Effector memory CD8-positive, alpha-beta T cell (primary cell): ENCODE results near the gene CCDC172.
"Not testable (repeated sequence)": the region's sequence is repeated elsewhere in the genome, so short reads cannot be mapped to it uniquely, and the experiment has no call there.

Source experiments
- ATAC-seq: fragments of 150-1000 bp; cut with Tn5 transposase; replicated peaks from 2 replicates; pipeline ENCODE4 v1.10.0; 2021; ENCODE audit warnings: mild to moderate bottlenecking, moderate library complexity
- DNase-seq, 3 experiments: peaks; one replicate each; pipeline ENCODE4 v3.0.0; 2021
- H3K27ac Mint-ChIP-seq, 2 donors: one replicate each; pipeline ENCODE4 v1.8.0; 2022; ENCODE audit warnings: mild to moderate bottlenecking in 2 of 2, mixed read lengths in 2 of 2, moderate library complexity in 2 of 2
- H3K27me3 Mint-ChIP-seq, 2 donors: one replicate each; pipeline ENCODE4 v1.8.0; 2022; ENCODE audit warnings: mixed read lengths in 2 of 2
- H3K36me3 Mint-ChIP-seq: one replicate; pipeline ENCODE4 v1.8.0; 2022; ENCODE audit warnings: mild to moderate bottlenecking, moderate library complexity, mixed read lengths; ENCODE audit not compliant: insufficient read depth
- H3K4me1 Mint-ChIP-seq, 2 donors: one replicate each; pipeline ENCODE4 v1.8.0; 2022; ENCODE audit warnings: low read depth in 2 of 2, mixed read lengths in 2 of 2
- H3K4me3 Mint-ChIP-seq, 2 donors: one replicate each; pipeline ENCODE4 v1.8.0; 2022; ENCODE audit warnings: mild to moderate bottlenecking in 2 of 2, mixed read lengths in 2 of 2, moderate library complexity in 2 of 2
- H3K9me3 Mint-ChIP-seq, 2 donors: one replicate each; pipeline ENCODE4 v1.8.0; 2022; ENCODE audit warnings: mixed read lengths in 2 of 2

Gene CCDC172

DNA sequence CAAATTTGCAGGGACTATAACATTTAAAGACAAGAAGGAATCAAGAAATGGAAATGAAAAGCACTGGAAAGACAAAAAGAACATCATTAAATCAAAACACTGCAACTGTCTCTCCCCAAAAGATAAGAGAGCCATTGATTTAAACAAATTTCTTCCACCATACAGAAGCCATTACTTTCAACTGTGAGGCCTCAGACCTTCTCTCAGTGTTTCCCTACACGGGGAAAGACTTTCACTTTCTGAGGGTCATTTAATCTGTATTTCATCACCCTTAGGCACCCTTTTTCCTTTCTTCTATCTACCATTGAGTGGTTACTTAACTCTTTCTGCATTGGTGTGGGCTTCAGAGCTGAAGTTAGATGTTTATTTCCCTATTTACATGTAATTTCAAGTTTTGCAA lies 47.5 kb downstream of the CCDC172 start:
- Mint-ChIP-seq H3K27ac (no peak overlapping the region), H3K4me1 (peaks cover 0 to 1% of the 10 kb centered on the region in 2 donors), H3K36me3 (no peaks in the 10 kb centered on the region), H3K27me3 (no peaks in the 10 kb centered on the region), H3K4me3 (no peak overlapping the region), H3K9me3 (no peaks in the 10 kb centered on the region)
- no peak for ATAC-seq
- DNase-seq, result no peak

DNA sequence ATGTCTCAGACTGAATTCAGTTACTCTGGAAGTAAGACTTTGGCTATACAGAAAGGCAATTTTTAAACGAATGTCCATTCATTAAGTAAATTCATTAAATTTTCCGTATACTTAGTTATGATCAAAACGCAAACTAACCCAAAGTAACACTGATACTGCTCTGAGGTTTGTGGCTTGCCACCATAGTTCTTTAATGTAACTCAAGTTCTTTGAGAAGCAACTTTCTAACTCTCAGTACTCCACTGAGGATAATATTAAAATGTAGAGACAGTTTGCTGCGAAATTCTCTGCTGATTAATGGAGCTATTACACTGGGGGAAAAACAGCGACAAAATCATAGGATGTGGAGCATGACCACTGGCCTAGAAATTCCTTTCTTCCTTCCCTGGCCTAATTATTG lies 58.0 kb downstream of the CCDC172 start:
- no peak overlapping the region for H3K27ac Mint-ChIP-seq
- DNase-seq, result no peak
- no peak overlapping the region for H3K4me3 Mint-ChIP-seq
- H3K9me3 Mint-ChIP-seq, result no peaks in the 10 kb centered on the region
- peaks cover 0 to 2% of the 10 kb centered on the region in 2 donors for H3K4me1 Mint-ChIP-seq
- ATAC-seq, result no peak
- no peaks in the 10 kb centered on the region for H3K36me3 Mint-ChIP-seq
- H3K27me3 Mint-ChIP-seq, result no peaks in the 10 kb centered on the region

GRCh38 chr10:116385311-116385710 lies 61.1 kb downstream of the CCDC172 start:
- no peak overlapping the region for H3K27ac Mint-ChIP-seq
- no peaks in the 10 kb centered on the region for H3K9me3 Mint-ChIP-seq

GRCh38 chr10:116385994-116386809 lies 62.0 kb downstream of the CCDC172 start:
- Mint-ChIP-seq H3K9me3 (no peaks in the 10 kb centered on the region), H3K4me1 (no peaks in the 10 kb centered on the region), H3K27me3 (no peaks in the 10 kb centered on the region), H3K36me3 (no peaks in the 10 kb centered on the region), H3K27ac (no peak overlapping the region), H3K4me3 (no peak overlapping the region)
- DNase-seq (no peak), ATAC-seq (no peak)

More at GRCh38 chr10:116385311-116385710, 61.1 kb downstream of the CCDC172 start:
- ATAC-seq (no peak), DNase-seq (no peak)
- no peak overlapping the region for H3K4me3 Mint-ChIP-seq
- H3K36me3 Mint-ChIP-seq, result no peaks in the 10 kb centered on the region
- H3K4me1 Mint-ChIP-seq, result no peaks in the 10 kb centered on the region
- no peaks in the 10 kb centered on the region for H3K27me3 Mint-ChIP-seq

DNA sequence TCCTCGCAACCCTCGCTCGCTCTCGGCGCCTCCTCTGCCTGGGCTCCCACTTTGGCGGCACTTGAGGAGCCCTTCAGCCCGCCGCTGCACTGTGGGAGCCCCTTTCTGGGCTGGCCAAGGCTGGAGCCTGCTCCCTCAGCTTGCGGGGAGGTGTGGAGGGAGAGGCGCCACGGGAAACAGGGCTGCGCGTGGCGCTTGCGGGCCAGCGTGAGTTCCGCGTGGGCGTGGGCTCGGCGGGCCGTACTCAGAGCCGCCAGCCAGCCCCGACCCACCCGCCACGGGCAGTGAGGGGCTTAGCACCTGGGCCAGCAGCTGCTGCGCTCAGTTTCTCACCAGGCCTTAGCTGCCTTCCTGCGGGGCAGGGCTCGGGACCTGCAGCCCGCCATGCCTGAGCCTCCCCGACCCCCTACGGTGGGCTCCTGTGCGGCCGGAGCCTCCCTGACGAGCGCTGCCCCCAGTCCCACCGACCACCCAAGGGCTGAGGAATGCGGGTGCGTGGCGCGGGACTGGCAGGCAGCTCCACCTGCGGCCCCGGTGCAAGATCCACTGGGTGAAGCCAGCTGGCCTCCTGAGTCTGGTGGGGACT lies 69.1 kb downstream of the CCDC172 start:
- not testable (repeated sequence) for DNase-seq, H3K27ac Mint-ChIP-seq, H3K36me3 Mint-ChIP-seq, H3K4me3 Mint-ChIP-seq, H3K27me3 Mint-ChIP-seq, H3K4me1 Mint-ChIP-seq, H3K9me3 Mint-ChIP-seq, ATAC-seq

DNA sequence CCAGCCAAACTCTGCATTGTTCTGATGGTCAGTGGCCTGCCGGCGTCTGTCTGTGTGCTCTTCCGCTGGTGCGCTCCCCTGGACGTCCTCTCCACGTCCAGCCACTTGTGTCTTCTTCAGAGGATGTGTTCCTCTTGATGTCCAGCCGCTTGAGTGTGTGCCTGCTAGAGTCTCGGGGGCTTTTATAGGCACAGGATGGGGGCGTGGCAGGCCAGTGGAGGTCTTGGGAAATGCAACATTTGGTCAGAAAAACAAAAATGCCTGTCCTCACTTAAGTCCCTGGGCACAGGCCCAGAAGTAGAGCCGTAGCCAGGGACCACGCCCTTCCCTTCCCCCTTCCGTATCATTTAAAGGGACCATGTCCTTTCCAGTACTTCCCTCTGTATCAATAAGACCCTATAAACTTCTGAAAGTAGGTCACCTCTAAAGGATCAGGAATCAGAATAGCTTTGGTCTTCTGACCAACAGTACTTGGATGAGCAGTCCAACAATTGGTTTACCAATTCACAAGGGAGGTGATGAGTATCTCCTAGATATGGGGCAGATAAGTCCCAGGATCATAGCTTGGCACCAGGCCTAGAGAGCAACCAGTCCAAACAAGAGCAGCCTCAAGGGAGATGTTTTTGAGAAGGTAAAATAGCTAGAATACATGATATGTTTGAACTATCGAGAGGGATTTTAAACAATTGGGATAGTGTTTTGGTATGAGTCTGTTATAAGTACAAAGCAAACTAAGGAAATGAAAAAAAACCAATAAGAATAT lies 71.2 kb downstream of the CCDC172 start:
- Mint-ChIP-seq H3K4me1 (no peaks in the 10 kb centered on the region), H3K27me3 (no peaks in the 10 kb centered on the region), H3K27ac (no peak overlapping the region), H3K4me3 (no peak overlapping the region), H3K36me3 (no peaks in the 10 kb centered on the region), H3K9me3 (peaks cover under 1 to 2% of the 10 kb centered on the region in 2 donors)
- DNase-seq, result no peak
- ATAC-seq, result no peak

DNA sequence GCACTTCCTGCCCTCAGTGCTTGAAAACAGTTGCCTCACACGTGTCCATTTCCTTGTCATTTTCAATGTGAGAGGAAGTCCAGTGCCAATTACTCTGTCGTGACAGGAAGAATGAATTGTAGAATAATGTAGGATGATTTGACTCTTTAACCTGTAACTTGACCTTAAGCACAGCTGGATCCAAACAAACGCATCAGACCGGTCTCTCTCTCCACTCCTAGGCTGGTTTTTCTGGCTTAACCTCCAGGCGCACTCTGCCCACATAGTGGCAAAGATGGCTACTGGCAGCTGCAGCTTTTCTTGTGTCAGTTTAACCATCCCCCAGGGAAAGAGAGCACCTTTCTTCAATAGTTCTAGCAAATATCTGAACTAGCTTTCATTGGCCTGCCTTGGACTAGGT lies 74.0 kb downstream of the CCDC172 start:
- DNase-seq (no peak), ATAC-seq (no peak)
- Mint-ChIP-seq H3K36me3 (no peaks in the 10 kb centered on the region), H3K4me3 (no peak overlapping the region), H3K27me3 (no peaks in the 10 kb centered on the region), H3K9me3 (peaks cover 6 to 18% of the 10 kb centered on the region in 2 donors), H3K27ac (no peak overlapping the region), H3K4me1 (no peaks in the 10 kb centered on the region)

- DNase-seq, result no peak
- Mint-ChIP-seq H3K36me3 (no peaks in the 10 kb centered on the region), H3K4me3 (no peak overlapping the region), H3K27ac (no peak overlapping the region), H3K27me3 (no peaks in the 10 kb centered on the region), H3K4me1 (no peaks in the 10 kb centered on the region), H3K9me3 (peaks cover 9 to 27% of the 10 kb centered on the region in 2 donors)
- ATAC-seq, result no peak
Observed at GRCh38 chr10:116402858-116403257, 78.6 kb downstream of the CCDC172 start.

GRCh38 chr10:116403740-116404250 lies 79.5 kb downstream of the CCDC172 start:
- DNase-seq (no peak), ATAC-seq (no peak)
- H3K27me3 Mint-ChIP-seq, result no peaks in the 10 kb centered on the region
- H3K36me3 Mint-ChIP-seq, result no peaks in the 10 kb centered on the region
- H3K9me3 Mint-ChIP-seq, result peaks cover 9 to 27% of the 10 kb centered on the region in 2 donors
- no peaks in the 10 kb centered on the region for H3K4me1 Mint-ChIP-seq
- H3K27ac Mint-ChIP-seq, result no peak overlapping the region
- no peak overlapping the region for H3K4me3 Mint-ChIP-seq

DNA sequence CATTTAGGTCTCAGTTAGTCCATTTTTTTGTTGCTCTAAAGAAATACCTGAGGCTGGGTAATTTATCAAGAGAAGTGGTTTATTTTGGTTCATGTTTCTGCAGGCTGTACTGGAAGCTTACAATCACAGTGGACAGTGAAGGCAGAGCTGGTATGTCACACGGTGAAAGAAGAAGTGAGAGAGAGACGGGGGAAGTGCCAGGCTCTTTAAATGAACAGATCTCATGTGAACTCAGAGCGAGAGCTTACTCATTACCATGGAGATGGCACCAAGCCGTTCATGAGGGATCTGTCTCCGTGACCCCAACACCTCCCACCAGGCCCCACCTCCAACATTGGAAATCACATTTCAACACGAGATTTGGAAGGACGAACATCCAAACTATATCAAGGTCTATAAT lies 84.5 kb downstream of the CCDC172 start:
- Mint-ChIP-seq H3K27ac (no peak overlapping the region), H3K4me1 (no peaks in the 10 kb centered on the region), H3K27me3 (no peaks in the 10 kb centered on the region), H3K4me3 (no peak overlapping the region), H3K9me3 (peaks cover 8 to 9% of the 10 kb centered on the region in 2 donors), H3K36me3 (no peaks in the 10 kb centered on the region)
- no peak for DNase-seq
- no peak for ATAC-seq

GRCh38 chr10:116410351-116410750 lies 86.1 kb downstream of the CCDC172 start:
- DNase-seq (no peak), ATAC-seq (no peak)
- H3K9me3 Mint-ChIP-seq, result peaks cover 0 to 9% of the 10 kb centered on the region in 2 donors
- no peak overlapping the region for H3K4me3 Mint-ChIP-seq
- H3K27ac Mint-ChIP-seq, result no peak overlapping the region
- no peaks in the 10 kb centered on the region for H3K36me3 Mint-ChIP-seq
- no peaks in the 10 kb centered on the region for H3K4me1 Mint-ChIP-seq
- H3K27me3 Mint-ChIP-seq, result no peaks in the 10 kb centered on the region

- Mint-ChIP-seq H3K4me1 (no peaks in the 10 kb centered on the region), H3K4me3 (no peak overlapping the region), H3K27ac (no peak overlapping the region), H3K27me3 (no peaks in the 10 kb centered on the region), H3K9me3 (peaks cover 0 to 2% of the 10 kb centered on the region in 2 donors), H3K36me3 (no peaks in the 10 kb centered on the region)
- no peak for DNase-seq
- no peak for ATAC-seq
Observed at GRCh38 chr10:116417821-116418220, 93.6 kb downstream of the CCDC172 start.

DNA sequence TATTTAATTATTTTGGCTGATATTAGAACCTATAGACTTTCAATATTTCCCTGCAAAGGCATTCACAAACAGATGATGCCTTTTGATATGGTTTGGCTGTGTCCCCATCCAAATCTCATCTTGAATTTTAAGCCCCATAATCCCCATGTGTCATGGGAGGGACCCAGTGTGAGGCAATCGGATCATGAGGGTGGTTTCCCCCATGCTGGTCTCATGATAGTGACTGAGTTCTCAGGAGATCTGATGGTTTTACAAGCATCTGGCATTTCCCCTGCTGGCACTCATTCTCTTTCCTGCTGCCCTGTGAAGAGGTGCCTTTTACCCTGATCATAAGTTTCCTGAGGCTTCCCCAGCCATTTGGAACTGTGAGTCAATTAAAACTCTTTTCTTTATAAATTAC lies 94.1 kb downstream of the CCDC172 start:
- no peak for ATAC-seq
- no peak for DNase-seq
- Mint-ChIP-seq H3K27ac (no peak overlapping the region), H3K4me1 (no peaks in the 10 kb centered on the region), H3K4me3 (no peak overlapping the region), H3K27me3 (no peaks in the 10 kb centered on the region), H3K36me3 (no peaks in the 10 kb centered on the region), H3K9me3 (peaks cover 0 to 3% of the 10 kb centered on the region in 2 donors)
